SK-N-MC (cell line): Measurements from ENCODE around the gene CBX6.

Source experiments
- EZH2 ChIP-seq: fragments of 200-600 bp; sonication (generic); IDR thresholded peaks from one replicate; pipeline ENCODE4 v1.6.1; 2017; ENCODE audit warnings: antibody characterized with exemption
- FOXP2 ChIP-seq: optimal IDR thresholded peaks from 2 replicates; pipeline ENCODE3; 2011; ENCODE audit warnings: mild to moderate bottlenecking, moderate library complexity; ENCODE audit not compliant: insufficient read depth; ENCODE audit errors: extremely low read length, control extremely low read depth
- POLR2AphosphoS5 ChIP-seq: IDR thresholded peaks from 2 replicates; pipeline ENCODE4 v1.6.1; 2012; ENCODE audit warnings: mild to moderate bottlenecking, low read depth, low read length, borderline replicate concordance

DNA sequence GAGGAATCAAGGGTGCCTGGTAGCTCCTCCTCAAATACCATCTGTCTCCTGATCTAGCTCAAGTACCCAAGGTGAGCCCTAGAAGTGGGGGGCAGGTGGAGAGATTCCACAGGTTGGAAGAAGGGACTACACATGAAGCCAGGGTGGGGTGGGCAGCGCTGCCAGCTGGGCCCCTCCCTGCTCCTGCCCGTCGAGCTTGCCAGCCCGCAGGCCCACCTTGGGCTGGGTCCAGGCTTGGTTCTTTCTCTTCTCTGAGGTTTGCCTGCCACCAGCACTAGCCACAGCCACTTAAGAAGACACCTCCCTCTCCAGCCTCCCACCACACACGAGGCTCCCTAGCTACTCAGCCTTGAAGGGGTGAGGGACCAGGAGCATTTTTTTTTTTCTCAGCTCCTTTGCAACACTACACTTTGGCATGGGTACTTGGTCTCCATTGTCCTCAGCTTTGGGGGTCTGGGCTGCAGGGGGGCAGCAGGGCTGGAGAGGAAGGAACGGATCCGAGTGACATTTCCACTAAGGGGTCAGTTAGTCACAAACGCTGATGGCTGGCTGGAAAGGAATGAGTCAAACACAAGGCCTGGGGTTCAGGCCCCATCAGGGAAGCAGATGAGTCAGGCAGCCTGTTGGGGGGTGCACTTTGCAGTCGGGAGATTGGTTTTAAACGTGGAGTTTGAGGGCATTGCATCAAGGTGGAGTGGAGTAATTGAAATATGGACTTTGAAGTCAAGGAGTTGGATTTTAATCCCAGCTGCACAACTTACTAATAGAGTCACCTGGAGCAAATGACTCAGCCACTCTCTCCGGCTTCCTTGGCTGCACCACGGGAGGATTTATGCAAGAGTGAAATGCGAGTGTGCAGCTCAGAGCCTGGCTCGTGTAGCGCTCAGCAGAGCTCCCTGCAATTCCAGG, 20.8 kb downstream of the CBX6 start:
- TF ChIP-seq FOXP2: no peak
- no peak for TF ChIP-seq EZH2
- no peak for TF ChIP-seq POLR2AphosphoS5
